Vagina (tissue), 2 donors: Measurements from ENCODE around the gene NOTCH1. TPM values are rescaled to one million over a fixed set of nuclear protein-coding genes. Genes with fewer than 3 reads are reported as not detected.

Experiments used
- DNase-seq, 2 donors: peaks; one replicate each; pipeline ENCODE4 v3.0.0-alpha.2; 2017; ENCODE audit errors: extremely low spot score in 2 of 2
- H3K27ac ChIP-seq: fragments of 200-600 bp; sonication (generic); one replicate; pipeline ENCODE4 v1.5.1; 2019
- H3K27me3 ChIP-seq: fragments of 200-600 bp; sonication (generic); one replicate; pipeline ENCODE4 v1.5.1; 2019
- H3K36me3 ChIP-seq, 2 donors: fragments of 200-600 bp; sonication (generic); one replicate each; pipeline ENCODE4 v1.5.1; 2017 to 2019
- H3K4me1 ChIP-seq: fragments of 200-600 bp; sonication (generic); one replicate; pipeline ENCODE4 v1.5.1; 2019
- H3K4me3 ChIP-seq, 2 donors: fragments of 200-600 bp; sonication (generic); 1 replicate in 1 of 2; 2 replicates in 1 of 2; pipeline ENCODE4 v1.5.1; 2016 to 2019
- H3K9me3 ChIP-seq: fragments of 200-600 bp; sonication (generic); one replicate; pipeline ENCODE4 v1.5.1; 2019
- CTCF ChIP-seq, 3 experiments: fragments of 450-650 bp in 2 of 3; fragments of 200-600 bp in 1 of 3; sonication (generic) in 1 of 3; IDR thresholded peaks; one replicate each; pipeline ENCODE4 v1.5.1; 2017 to 2019; ENCODE audit warnings: antibody characterized with exemption in 3 of 3, mild to moderate bottlenecking in 2 of 3, moderate library complexity in 2 of 3
- POLR2A ChIP-seq, 2 donors: fragments of 450-650 bp; IDR thresholded peaks; one replicate each; pipeline ENCODE4 v1.6.1; 2017; ENCODE audit warnings: antibody characterized with exemption in 2 of 2, mild to moderate bottlenecking in 2 of 2, moderate library complexity in 2 of 2
- POLR2AphosphoS5 ChIP-seq, 2 donors: sonication (generic); formaldehyde crosslinking; IDR thresholded peaks; one replicate each; pipeline ENCODE4 v1.9.0; 2017; ENCODE audit warnings: antibody characterized with exemption in 2 of 2, mild to moderate bottlenecking in 2 of 2, low read depth in 1 of 2; ENCODE audit not compliant: insufficient read depth in 1 of 2
- intact Hi-C: fragments of 100-400 bp; cut with DNase I; formaldehyde crosslinking; loops from one replicate; pipeline ENCODE4 v1.15.1; 2023
- total RNA-seq: library from RNA; depleted of rRNA; stranded (reverse); fragments of >200 nt; gene quantifications from one replicate; pipeline ENCODE4 v1.2.3, GENCODE V29; 2016

NOTCH1 gene
- total RNA-seq, 1 donor from 2014 or later, result 67.0 TPM

DNA sequence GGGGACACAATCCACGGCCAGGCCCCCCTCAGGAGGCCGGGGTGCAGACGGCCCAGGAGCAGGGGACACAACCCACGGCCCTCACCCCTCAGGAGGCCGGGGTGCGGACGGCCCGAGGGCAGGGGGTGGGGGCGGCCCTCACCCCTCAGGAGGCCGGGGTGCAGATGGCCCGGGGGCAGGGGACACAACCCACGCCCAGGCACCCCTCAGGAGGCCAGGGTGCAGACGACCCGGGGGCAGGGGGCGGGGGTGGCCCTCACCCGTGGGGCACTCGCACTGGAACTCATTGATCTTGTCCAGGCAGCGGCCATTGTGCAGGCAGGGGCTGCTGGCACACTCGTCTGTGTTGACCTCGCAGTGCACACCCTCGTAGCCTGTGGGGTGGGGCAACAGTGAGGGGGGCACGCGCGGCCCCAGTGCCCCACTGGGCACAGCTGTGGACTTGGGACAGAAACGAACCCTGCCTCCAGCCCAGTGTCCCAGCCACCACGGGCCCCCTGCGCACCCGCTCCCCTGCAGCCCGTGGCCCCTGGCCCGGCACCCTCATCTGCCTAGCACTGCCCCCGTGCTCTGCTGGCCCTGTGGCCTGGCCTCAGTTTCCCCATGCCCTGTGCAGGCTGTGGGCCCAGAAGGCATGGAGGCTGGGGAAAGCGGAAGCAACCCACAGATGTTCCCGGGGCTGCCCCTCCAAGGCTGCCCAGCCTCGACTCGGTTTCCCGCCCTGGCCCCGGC lies 28.7 kb downstream of the NOTCH1 start:
- no peaks in the 10 kb centered on the region for H3K4me1 ChIP-seq
- no peak for TF ChIP-seq POLR2A (IDR thresholded peaks at IDR 0.05)
- TF ChIP-seq POLR2AphosphoS5 (IDR thresholded peaks at IDR 0.05; ENCODE audit: insufficient read depth in 1 of 2, low read depth in 1 of 2), result no peak
- no peak for TF ChIP-seq CTCF (IDR thresholded peaks at IDR 0.05)
- no peaks in the 10 kb centered on the region for H3K27me3 ChIP-seq
- H3K36me3 ChIP-seq, result peaks cover 0 to 64% of the 10 kb centered on the region in 2 donors
- DNase-seq, result no peak
- H3K9me3 ChIP-seq, result no peaks in the 10 kb centered on the region
- H3K4me3 ChIP-seq, result no peak overlapping the region
- H3K27ac ChIP-seq, result no peak overlapping the region
- intact Hi-C loops, result no loop called here

- intact Hi-C loops, result no loop called here
- H3K9me3 ChIP-seq, result no peaks in the 10 kb centered on the region
- H3K27ac ChIP-seq, result no peak overlapping the region
- no peaks in the 10 kb centered on the region for H3K27me3 ChIP-seq
- no peak overlapping the region for H3K4me3 ChIP-seq
- peaks cover 0 to 73% of the 10 kb centered on the region in 2 donors for H3K36me3 ChIP-seq
- no peaks in the 10 kb centered on the region for H3K4me1 ChIP-seq
- no peak for TF ChIP-seq CTCF (IDR thresholded peaks at IDR 0.05)
- TF ChIP-seq POLR2AphosphoS5 (IDR thresholded peaks at IDR 0.05; ENCODE audit: insufficient read depth in 1 of 2, low read depth in 1 of 2), result no peak
- no peak for TF ChIP-seq POLR2A (IDR thresholded peaks at IDR 0.05)
- DNase-seq, result no peak
Measured at GRCh38 chr9:136516191-136516654, 29.6 kb downstream of the NOTCH1 start.

DNA sequence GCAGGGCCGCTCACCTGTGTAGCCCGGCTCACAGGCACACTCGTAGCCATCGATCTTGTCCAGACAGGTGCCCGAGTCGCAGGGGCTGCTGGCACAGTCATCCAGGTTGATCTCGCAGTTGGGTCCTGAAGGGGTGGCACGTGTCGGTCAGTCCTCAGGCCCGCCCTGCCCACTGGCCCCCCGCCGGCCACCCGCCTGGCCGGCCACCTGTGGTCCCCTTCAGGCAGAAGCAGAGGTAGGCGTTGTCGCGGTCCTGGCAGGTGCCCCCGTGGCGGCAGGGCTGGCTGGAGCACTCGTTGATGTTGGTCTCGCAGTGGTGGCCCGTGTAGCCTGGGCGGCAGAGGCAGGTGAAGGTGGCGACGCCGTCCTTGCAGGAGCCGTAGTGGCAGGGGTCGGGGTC lies 30.6 kb downstream of the NOTCH1 start:
- Histone ChIP-seq H3K27ac (no peak overlapping the region), H3K27me3 (no peaks in the 10 kb centered on the region), H3K36me3 (peaks cover 0 to 82% of the 10 kb centered on the region in 2 donors), H3K4me1 (peaks cover 7% of the 10 kb centered on the region), H3K9me3 (no peaks in the 10 kb centered on the region), H3K4me3 (no peak overlapping the region)
- intact Hi-C loops, result no loop called here
- no peak for TF ChIP-seq POLR2AphosphoS5 (IDR thresholded peaks at IDR 0.05; ENCODE audit: insufficient read depth in 1 of 2, low read depth in 1 of 2)
- TF ChIP-seq CTCF (IDR thresholded peaks at IDR 0.05), result no peak
- no peak for TF ChIP-seq POLR2A (IDR thresholded peaks at IDR 0.05)
- no peak for DNase-seq

DNA sequence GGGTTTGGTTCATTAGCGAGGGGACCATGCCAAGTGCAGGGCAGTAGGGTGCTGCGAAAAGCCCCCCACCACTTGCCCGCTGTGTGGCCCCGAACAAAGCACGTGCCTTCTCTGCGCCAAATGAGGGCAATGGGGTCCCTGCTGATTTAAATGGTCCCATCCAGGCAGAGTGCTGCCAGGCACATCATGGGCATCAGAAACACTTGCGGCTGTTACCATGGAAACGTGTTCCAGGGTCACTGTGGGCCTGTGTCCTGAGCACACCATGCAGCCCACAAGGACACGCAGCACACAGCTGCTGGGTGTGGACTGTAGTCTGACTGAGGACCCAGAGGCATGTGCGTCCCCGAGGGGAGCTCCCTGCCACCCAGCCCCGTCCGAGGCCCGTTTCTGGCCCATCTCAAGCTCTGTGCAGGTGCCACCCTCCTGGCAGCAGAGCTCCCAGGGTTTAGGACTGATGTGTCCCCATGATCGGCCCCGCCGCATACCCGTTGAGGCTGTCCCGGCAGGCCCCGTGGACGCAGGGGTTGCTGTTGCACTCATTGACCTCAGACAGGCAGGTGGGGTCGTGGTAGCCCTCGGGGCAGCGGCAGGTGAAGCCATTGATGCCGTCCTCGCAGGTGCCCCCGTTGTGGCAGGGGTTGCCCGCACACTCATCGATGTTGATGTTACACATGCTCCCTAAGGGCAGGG lies 31.7 kb downstream of the NOTCH1 start:
- TF ChIP-seq POLR2A (IDR thresholded peaks at IDR 0.05) (no peak), POLR2AphosphoS5 (IDR thresholded peaks at IDR 0.05; ENCODE audit: insufficient read depth in 1 of 2, low read depth in 1 of 2) (no peak), CTCF (IDR thresholded peaks at IDR 0.05) (no peak)
- intact Hi-C loops, result no loop called here
- no peak overlapping the region for H3K27ac ChIP-seq
- no peaks in the 10 kb centered on the region for H3K9me3 ChIP-seq
- H3K4me1 ChIP-seq, result peaks cover 10% of the 10 kb centered on the region
- H3K36me3 ChIP-seq, result peaks cover 0 to 88% of the 10 kb centered on the region in 2 donors
- DNase-seq, result no peak
- H3K27me3 ChIP-seq, result no peaks in the 10 kb centered on the region
- H3K4me3 ChIP-seq, result no peak overlapping the region

DNA sequence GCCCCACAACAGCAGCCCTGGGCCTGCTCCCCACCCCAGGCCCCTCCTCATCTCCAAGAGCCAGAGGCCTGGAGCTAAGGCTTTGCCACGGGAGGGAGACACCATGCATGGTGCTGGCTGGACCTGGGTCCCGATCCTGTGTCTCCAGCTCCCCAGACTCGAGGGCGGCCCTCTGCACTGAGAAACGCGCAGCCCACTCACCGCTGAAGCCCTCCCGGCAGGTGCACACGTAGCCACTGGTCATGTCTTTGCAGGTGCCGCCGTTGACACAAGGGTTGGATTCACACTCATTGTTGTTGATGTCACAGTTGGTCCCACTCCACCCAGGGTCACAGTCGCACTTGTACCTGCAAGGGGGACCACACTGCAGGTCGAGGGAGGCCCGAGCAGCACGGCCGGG lies 32.7 kb downstream of the NOTCH1 start:
- DNase-seq, result no peak
- Histone ChIP-seq H3K4me1 (peaks cover 10% of the 10 kb centered on the region), H3K27ac (no peak overlapping the region), H3K4me3 (no peak overlapping the region), H3K9me3 (no peaks in the 10 kb centered on the region), H3K27me3 (no peaks in the 10 kb centered on the region), H3K36me3 (peaks cover 0 to 88% of the 10 kb centered on the region in 2 donors)
- TF ChIP-seq POLR2A (IDR thresholded peaks at IDR 0.05) (no peak), CTCF (IDR thresholded peaks at IDR 0.05) (no peak), POLR2AphosphoS5 (IDR thresholded peaks at IDR 0.05; ENCODE audit: insufficient read depth in 1 of 2, low read depth in 1 of 2) (no peak)
- intact Hi-C loops, result no loop called here
